K562 (cell line): ENCODE measurements around the gene FBXO17. TPM values are rescaled to one million over a fixed set of nuclear protein-coding genes. Genes with fewer than 3 reads are reported as not detected.

Experiments used
- ATAC-seq: fragments of 200-7000 bp; cut with Tn5 transposase; 3 replicates; pipeline ENCODE4 v1.9.1; 2020; ENCODE audit warnings: moderate library complexity
- BruUV-seq: library from RNA; stranded (reverse); fragments of 400-500 nt; replicated peaks from 2 replicates; lab custom pipeline; 2021; lab: Mats Ljungman, UMichigan
- CTCF ChIA-PET: fragments of 300-600 bp; formaldehyde crosslinking; extraction: SDS; loops from one replicate; lab custom pipeline; 2021; ENCODE audit warnings: low intra/inter-chr PET ratio; lab: Yijun Ruan, JAX
- POLR2A ChIA-PET: fragments of 300-600, 350-650 bp; sonication (Branson Sonifier 250); formaldehyde crosslinking; extraction: SDS; loops from one replicate; lab custom pipeline; 2021; ENCODE audit warnings: antibody characterized with exemption, inconsistent platforms; lab: Yijun Ruan, JAX
- DNase-seq, 4 experiments: peaks; one replicate each; pipeline versions ENCODE4 v3.0.0 to v3.0.0-alpha.2; 2011 to 2018; ENCODE audit warnings: low spot score in 3 of 4, mixed read lengths in 3 of 4; ENCODE audit errors: extremely low read depth in 1 of 4
- FAIRE-seq: peaks from 2 replicates; lab custom pipeline; 2011; peaks lifted over from hg19 to GRCh38; lab: Jason Lieb, UNC
- H2AFZ ChIP-seq: 2 replicates; pipeline ENCODE4 v1.6.0; 2011; ENCODE audit warnings: low read depth, low read length, control low read depth, inconsistent platforms
- H3K27ac ChIP-seq: fragments of 200-600 bp; 3 replicates; pipeline ENCODE4 v1.8.0; 2011; ENCODE audit warnings: low read depth, mild to moderate bottlenecking, control low read depth, inconsistent platforms, low read length, moderate library complexity, mixed read lengths; ENCODE audit errors: extremely low read depth
- H3K27me3 ChIP-seq, 2 experiments: fragments of 300-600 bp in 1 of 2; 2 replicates in 1 of 2; 3 replicates in 1 of 2; pipeline versions ENCODE4 v1.6.0 to v1.8.0; 2011; ENCODE audit warnings: inconsistent platforms in 2 of 2, low read length in 2 of 2, mild to moderate bottlenecking in 1 of 2, mixed read lengths in 1 of 2, moderate library complexity in 1 of 2; ENCODE audit not compliant: control insufficient read depth in 2 of 2, insufficient read depth in 2 of 2
- H3K36me3 ChIP-seq: fragments of 300-600 bp; 3 replicates; pipeline ENCODE4 v1.8.0; 2011; ENCODE audit warnings: mild to moderate bottlenecking, low read length, inconsistent platforms; ENCODE audit not compliant: control insufficient read depth, insufficient read depth
- H3K4me1 ChIP-seq, 2 experiments: fragments of 200-600 bp in 1 of 2; replicated peaks in 1 of 2; 2 replicates in 1 of 2; 3 replicates in 1 of 2; pipeline versions ENCODE4 v1.5.1 to v1.8.0; 2011; ENCODE audit warnings: inconsistent platforms in 2 of 2, low read length in 2 of 2, mild to moderate bottlenecking in 1 of 2, mixed read lengths in 1 of 2, moderate library complexity in 1 of 2; ENCODE audit not compliant: control insufficient read depth in 2 of 2, insufficient read depth in 2 of 2
- H3K4me2 ChIP-seq: 2 replicates; pipeline ENCODE4 v1.6.1; 2011; ENCODE audit warnings: low read length, control low read depth, inconsistent platforms, mixed read lengths; ENCODE audit not compliant: insufficient read depth
- H3K4me3 ChIP-seq: fragments of 200-600 bp; sonication (generic), shearing (Covaris generic); 2 replicates; pipeline ENCODE4 v1.5.1; 2016; ENCODE audit warnings: control low read depth, inconsistent platforms
- H3K79me2 ChIP-seq: fragments of 200-600 bp; 3 replicates; pipeline ENCODE4 v1.8.0; 2011; ENCODE audit warnings: low read length, inconsistent platforms; ENCODE audit not compliant: control insufficient read depth, insufficient read depth
- H3K9ac ChIP-seq, 2 experiments: 2 replicates each; pipeline versions ENCODE4 v1.6.0 to v1.6.1; 2011; ENCODE audit warnings: low read depth in 2 of 2, low read length in 2 of 2, control low read depth in 1 of 2, inconsistent platforms in 1 of 2, mild to moderate bottlenecking in 1 of 2, mixed read lengths in 1 of 2; ENCODE audit not compliant: insufficient read depth in 1 of 2
- H3K9me1 ChIP-seq: one replicate; pipeline ENCODE4 v1.6.0; 2011; ENCODE audit warnings: inconsistent platforms, mild to moderate bottlenecking, low read length, moderate library complexity; ENCODE audit not compliant: control insufficient read depth, insufficient read depth
- H3K9me3 ChIP-seq: replicated peaks from 2 replicates; pipeline ENCODE4 v1.5.1; 2011; ENCODE audit warnings: low read depth, low read length, inconsistent platforms; ENCODE audit not compliant: control insufficient read depth, insufficient read depth
- H4K20me1 ChIP-seq: replicated peaks from 2 replicates; pipeline ENCODE4 v1.6.1; 2011; ENCODE audit warnings: low read length, inconsistent platforms, mixed read lengths; ENCODE audit not compliant: control insufficient read depth, insufficient read depth
- ADNP ChIP-seq: fragments of 200-800 bp; sonication (Bioruptor generic); IDR thresholded peaks from 2 replicates; pipeline ENCODE4 v1.6.1; 2016; ENCODE audit warnings: missing genetic modification characterization, missing compliant biosample characterization
- BHLHE40 ChIP-seq: IDR thresholded peaks from 2 replicates; pipeline ENCODE4 v1.6.1; 2011; ENCODE audit warnings: low read length, improper control_type of control experiment
- BRCA1 ChIP-seq, 2 experiments: fragments of 450-650 bp in 1 of 2; sonication (generic) in 1 of 2; formaldehyde crosslinking in 1 of 2; IDR thresholded peaks; 2 replicates each; pipeline versions ENCODE4 v1.5.0 to v1.6.1; 2017 to 2020; ENCODE audit warnings: mild to moderate bottlenecking in 1 of 2, missing genetic modification reagents in 1 of 2
- CCNT2 ChIP-seq: IDR thresholded peaks from 2 replicates; pipeline ENCODE4 v1.6.1; 2011; ENCODE audit warnings: borderline replicate concordance, low read depth, mild to moderate bottlenecking, moderate library complexity, mixed read lengths, low read length; ENCODE audit not compliant: insufficient read length; ENCODE audit errors: extremely low read depth
- CHD2 ChIP-seq: IDR thresholded peaks from 2 replicates; pipeline ENCODE4 v1.6.1; 2011; ENCODE audit warnings: low read depth, low read length
- CSDE1 ChIP-seq, 2 experiments: fragments of 450-650 bp; IDR thresholded peaks; 2 replicates each; pipeline ENCODE4 v1.6.1; 2016; ENCODE audit warnings: mild to moderate bottlenecking in 1 of 2
- DEAF1 ChIP-seq: fragments of 450-650 bp; formaldehyde crosslinking; IDR thresholded peaks from 2 replicates; pipeline ENCODE4 v1.4.0; 2020; ENCODE audit warnings: mild to moderate bottlenecking, moderate library complexity
- DPF2 ChIP-seq: fragments of 450-650 bp; IDR thresholded peaks from 2 replicates; pipeline ENCODE4 v1.6.1; 2016
- GABPB1 ChIP-seq: sonication (generic); formaldehyde crosslinking; IDR thresholded peaks from 2 replicates; pipeline ENCODE4 v1.8.0; 2022; ENCODE audit warnings: mild to moderate bottlenecking, missing genetic modification reagents
- IRF2 ChIP-seq: sonication (generic); formaldehyde crosslinking; IDR thresholded peaks from 2 replicates; pipeline ENCODE4 v1.8.1; 2022; ENCODE audit warnings: mild to moderate bottlenecking, missing genetic modification reagents
- MTA1 ChIP-seq: fragments of 450-650 bp; IDR thresholded peaks from 2 replicates; pipeline ENCODE4 v1.6.1; 2017; ENCODE audit warnings: borderline replicate concordance
- NFYB ChIP-seq: IDR thresholded peaks from 2 replicates; pipeline ENCODE4 v1.6.1; 2011; ENCODE audit warnings: mild to moderate bottlenecking, moderate library complexity; ENCODE audit not compliant: insufficient read length; ENCODE audit errors: extremely low read depth
- NRF1 ChIP-seq, 2 experiments: fragments of 450-650 bp; IDR thresholded peaks in 1 of 2; conservative IDR thresholded peaks in 1 of 2; 2 replicates each; pipeline ENCODE4 v1.6.1; 2014; ENCODE audit warnings: mild to moderate bottlenecking in 2 of 2
- PML ChIP-seq: IDR thresholded peaks from 2 replicates; pipeline ENCODE4 v1.6.1; 2012; ENCODE audit warnings: low read length, inconsistent platforms
- POLR2AphosphoS5 ChIP-seq: IDR thresholded peaks from 2 replicates; pipeline ENCODE4 v1.6.1; 2011; ENCODE audit warnings: mild to moderate bottlenecking, low read depth, low read length, moderate library complexity; ENCODE audit not compliant: control insufficient read depth, insufficient read depth
- TAF15 ChIP-seq: fragments of 200-400 bp; formaldehyde crosslinking; IDR thresholded peaks from 2 replicates; pipeline ENCODE4 v1.6.1; 2017; ENCODE audit warnings: mild to moderate bottlenecking, low read depth, low read length, moderate library complexity
- TAL1 ChIP-seq: fragments of 450-650 bp; IDR thresholded peaks from 2 replicates; pipeline ENCODE4 v1.6.1; 2016; ENCODE audit warnings: mild to moderate bottlenecking
- TFE3 ChIP-seq: fragments of 450-650 bp; formaldehyde crosslinking; IDR thresholded peaks from 2 replicates; pipeline ENCODE4 v1.4.0; 2020; ENCODE audit warnings: mild to moderate bottlenecking, mixed read lengths
- THRAP3 ChIP-seq: fragments of 450-650 bp; IDR thresholded peaks from 2 replicates; pipeline ENCODE4 v1.6.1; 2016; ENCODE audit warnings: mild to moderate bottlenecking, inconsistent platforms, borderline replicate concordance
- ZNF212 ChIP-seq: fragments of 450-650 bp; formaldehyde crosslinking; IDR thresholded peaks from 2 replicates; pipeline ENCODE4 v1.4.0; 2020; ENCODE audit warnings: mild to moderate bottlenecking
- ZNF780A ChIP-seq: fragments of 250-450 bp; sonication (Bioruptor Pico); IDR thresholded peaks from 2 replicates; pipeline ENCODE4 v1.5.0; 2021; ENCODE audit warnings: mild to moderate bottlenecking
- WGBS: fragments of 100-300 bp; shearing (Covaris generic); methylation state at CpG from one replicate; pipeline ENCODE4 v1.1.6; 2016; ENCODE audit warnings: low coverage, mixed read lengths; ENCODE audit not compliant: insufficient coverage; ENCODE audit errors: missing lambda C conversion rate; 5-methylcytosine and 5-hydroxymethylcytosine counted together
- in situ Hi-C: fragments of 300-500 bp; cut with MboI; formaldehyde crosslinking; loops from 4 replicates; pipeline ENCODE4 v1.15.0; 2018; ENCODE audit warnings: inconsistent platforms, mixed read lengths
- intact Hi-C: fragments of 100-400 bp; cut with micrococcal nuclease; formaldehyde crosslinking; loops from 2 replicates; pipeline ENCODE4 v1.14.2; 2022
- polyA plus RNA-seq, 8 experiments: library from polyadenylated mRNA; depleted of rRNA in 4 of 8; stranded (reverse) in 5 of 8; unstranded in 3 of 8; fragments of >200 nt; fragmentation: Nextera tagmentation in 2 of 8; fragmentation: Illumina TruSeq in 1 of 8; extraction: Ambion mirVana in 2 of 8; extraction: Trizol in 1 of 8; gene quantifications; 2 replicates each; pipeline versions ENCODE4 v1.2.1 to v1.2.3, GENCODE V29; 2011 to 2014; ENCODE audit warnings: inconsistent platforms in 1 of 8, missing spikeins in 1 of 8
- total RNA-seq, 7 experiments: library from RNA; depleted of rRNA in 6 of 7; stranded (reverse); fragments of >200 nt in 6 of 7; fragmentation: Illumina TruSeq in 2 of 7; extraction: Trizol in 2 of 7; gene quantifications; 2 replicates each; pipeline versions ENCODE4 v1.2.1 to v1.2.3, GENCODE V29; 2011 to 2021; ENCODE audit warnings: low replicate concordance in 1 of 7

FBXO17 gene
- total and polyA plus RNA-seq, 9 of the 15 experiments (the other 6 are each of a cell fraction or from before 2014, with no cell fraction given) = 4.1 to 27.1 (median 19.0) TPM

- peak; percentile 67 for FAIRE-seq
- intact Hi-C loops = no loop called here
- H3K27me3 ChIP-seq = peaks cover 0 to 1% of the 10 kb centered on the region in 2 experiments; a peak in 1 of 5 replicates
- no peak overlapping the region for H3K27ac ChIP-seq
- 58% methylated on average over 14 of the region's 14 CpGs for WGBS
- H2AFZ ChIP-seq = peak overlapping the region; percentile 69
- H3K9me1 ChIP-seq = peaks cover 3% of the 10 kb centered on the region
- no TSS peak for BruUV-seq
- H3K9me3 ChIP-seq = 0 out of 2 replicates have a peak, but pooled peaks cover 2% of the 10 kb centered on the region
- no peaks in the 10 kb centered on the region for H3K36me3 ChIP-seq
- peaks cover 8 to 10% of the 10 kb centered on the region in 2 experiments; a peak in 3 of 5 replicates for H3K4me1 ChIP-seq
- peak overlapping the region; percentile 24; the same call in 1 of the 2 replicates for H3K4me2 ChIP-seq
- ATAC-seq = peak; percentile 91
- in situ Hi-C loops = no loop called here
- peak; percentile 24 to 67 (median 42) for DNase-seq
- ChIA-PET CTCF (no interaction called here), POLR2A (interaction anchor here (0.6 to 2.0 kb wide), 5 partner anchors 8 to 622 kb away, joined by 3 to 9 read pairs (median 4); partner anchors contain the start of gene FAM98C)
- H3K79me2 ChIP-seq = no peaks in the 10 kb centered on the region
- H4K20me1 ChIP-seq = no peaks in the 10 kb centered on the region
- peak overlapping the region in 1 of 2 experiments; percentile 65; a peak in 2 of 4 replicates for H3K9ac ChIP-seq
- H3K4me3 ChIP-seq = no peak overlapping the region
- no peak for TF ChIP-seq BRCA1 (IDR thresholded peaks at IDR 0.05)
- TF ChIP-seq BRCA1 (CRISPR knock-in tag; IDR thresholded peaks at IDR 0.05) = no peak
- no peak for TF ChIP-seq IRF2 (CRISPR knock-in tag)
- no peak for TF ChIP-seq MTA1
- TF ChIP-seq NRF1 (conservative IDR thresholded peaks at IDR 0.05 in 1 of 2, IDR thresholded peaks at IDR 0.05 in 1 of 2) = no peak
- no peak for TF ChIP-seq THRAP3
- TF ChIP-seq TFE3 (CRISPR knock-in tag) = no peak
- no peak for TF ChIP-seq BHLHE40
- no peak for TF ChIP-seq CCNT2
- TF ChIP-seq CSDE1 (IDR thresholded peaks at IDR 0.05) = no peak
- no peak for TF ChIP-seq TAF15
- peak; percentile 37; the same call in 1 of the 2 replicates for TF ChIP-seq PML
- no peak for TF ChIP-seq ZNF780A (CRISPR knock-in tag)
- TF ChIP-seq ZNF212 (CRISPR knock-in tag) = no peak
- TF ChIP-seq DEAF1 (CRISPR knock-in tag) = no peak
- no peak for TF ChIP-seq GABPB1 (CRISPR knock-in tag)
- no peak for TF ChIP-seq NFYB
- TF ChIP-seq TAL1 = peak; percentile 79
- peak; percentile 66; the same call in 1 of the 2 replicates for TF ChIP-seq POLR2AphosphoS5
- no peak for TF ChIP-seq CHD2
- no peak for TF ChIP-seq ADNP (tag)
- peak; percentile 65 for TF ChIP-seq DPF2
Measured at GRCh38 chr19:39024875-39025641, 49.5 kb upstream of the FBXO17 start.
